ENCODE measurements around the gene UNC80.

DNA sequence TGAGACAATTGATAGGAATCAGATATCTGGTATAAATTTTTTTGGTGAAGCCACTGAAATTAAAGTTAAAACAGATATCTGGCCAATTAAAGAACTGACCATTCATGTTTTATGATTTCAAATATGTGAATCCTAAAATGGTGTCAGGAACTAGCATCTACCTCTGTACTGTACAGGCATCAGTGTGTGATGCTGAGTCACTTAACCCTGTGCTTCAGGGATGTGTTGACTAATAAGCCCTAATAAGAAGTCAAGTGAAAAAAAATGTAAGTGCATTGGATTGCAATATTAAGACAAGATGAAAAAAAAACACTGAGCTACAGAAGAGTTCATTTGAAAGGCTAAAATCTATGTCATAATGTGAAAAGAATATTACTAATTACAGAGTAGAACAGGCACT, 9.1 kb upstream of the UNC80 start:
- TF ChIP-seq, protein P1, sequence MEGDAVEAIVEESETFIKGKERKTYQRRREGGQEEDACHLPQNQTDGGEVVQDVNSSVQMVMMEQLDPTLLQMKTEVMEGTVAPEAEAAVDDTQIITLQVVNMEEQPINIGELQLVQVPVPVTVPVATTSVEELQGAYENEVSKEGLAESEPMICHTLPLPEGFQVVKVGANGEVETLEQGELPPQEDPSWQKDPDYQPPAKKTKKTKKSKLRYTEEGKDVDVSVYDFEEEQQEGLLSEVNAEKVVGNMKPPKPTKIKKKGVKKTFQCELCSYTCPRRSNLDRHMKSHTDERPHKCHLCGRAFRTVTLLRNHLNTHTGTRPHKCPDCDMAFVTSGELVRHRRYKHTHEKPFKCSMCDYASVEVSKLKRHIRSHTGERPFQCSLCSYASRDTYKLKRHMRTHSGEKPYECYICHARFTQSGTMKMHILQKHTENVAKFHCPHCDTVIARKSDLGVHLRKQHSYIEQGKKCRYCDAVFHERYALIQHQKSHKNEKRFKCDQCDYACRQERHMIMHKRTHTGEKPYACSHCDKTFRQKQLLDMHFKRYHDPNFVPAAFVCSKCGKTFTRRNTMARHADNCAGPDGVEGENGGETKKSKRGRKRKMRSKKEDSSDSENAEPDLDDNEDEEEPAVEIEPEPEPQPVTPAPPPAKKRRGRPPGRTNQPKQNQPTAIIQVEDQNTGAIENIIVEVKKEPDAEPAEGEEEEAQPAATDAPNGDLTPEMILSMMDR (IDR thresholded peaks at IDR 0.05) = no peak
- no peak for TF ChIP-seq POLR2A (IDR thresholded peaks at IDR 0.05)
